HG03565 (cell line): Measurements from ENCODE around the gene ALG9.

Experiments
- ATAC-seq: cut with Tn5 transposase; IDR thresholded peaks from one replicate; pipeline ENCODE4 v1.9.1; 2021; ENCODE audit warnings: mild to moderate bottlenecking, moderate library complexity; ENCODE audit not compliant: unreplicated experiment

ALG9 gene

DNA sequence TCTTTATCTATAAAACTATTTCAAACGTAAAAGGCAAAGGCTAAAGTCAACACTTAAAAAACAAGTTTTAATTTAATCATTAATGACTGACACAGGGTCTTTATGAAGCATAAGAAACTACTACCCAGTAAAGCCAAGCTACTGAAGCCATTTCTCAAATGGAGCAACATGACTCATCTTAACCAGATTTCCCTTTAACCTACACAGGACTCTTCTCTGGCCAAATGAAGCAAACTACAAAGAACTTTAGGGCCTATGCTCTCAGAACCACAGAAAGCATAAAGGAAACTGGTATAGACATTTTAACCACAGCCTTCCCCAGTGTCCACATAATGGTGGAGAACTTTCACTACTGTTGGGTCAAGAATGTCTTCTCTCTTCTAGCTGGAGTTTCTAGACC is 34.7 kb downstream of the ALG9 start:
- ATAC-seq = peak; percentile 76

DNA sequence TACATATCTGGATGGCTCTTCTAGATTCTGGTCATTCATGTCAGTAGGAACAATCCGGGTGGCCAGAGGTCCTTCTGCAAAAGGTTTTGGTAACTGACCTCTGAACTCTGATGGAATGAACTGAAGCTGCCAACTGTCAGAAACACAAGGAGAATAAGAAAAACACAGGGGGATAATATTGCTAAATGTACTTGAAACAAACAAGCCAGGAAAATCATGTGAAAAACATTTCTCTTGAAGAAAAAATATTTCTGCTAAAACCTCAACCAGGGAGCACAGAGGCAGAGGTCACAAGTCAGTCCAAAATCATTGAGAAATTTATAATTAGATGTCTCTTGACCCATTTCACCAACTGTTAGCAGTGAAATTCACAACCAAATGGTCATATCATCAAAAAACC is 35.2 kb downstream of the ALG9 start:
- ATAC-seq = no peak

DNA sequence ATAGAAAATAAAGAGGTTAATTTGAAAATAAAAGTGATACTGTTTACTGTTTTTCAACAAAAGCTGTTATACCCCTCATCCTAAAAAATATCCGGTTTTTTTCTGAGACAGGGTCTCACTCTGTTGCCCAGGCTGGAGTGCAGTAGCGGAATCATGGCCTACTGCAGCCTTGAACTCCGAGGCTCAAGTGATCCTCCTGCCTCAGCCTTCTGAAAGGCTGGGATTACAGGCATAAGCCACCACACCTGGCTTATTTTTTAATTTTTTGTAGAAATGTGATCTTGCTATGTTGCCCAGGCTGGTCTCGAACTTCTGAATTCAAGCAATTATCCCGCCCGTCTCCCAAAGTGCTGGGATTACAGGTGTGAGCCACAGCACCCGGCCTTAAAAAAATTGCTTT is 35.7 kb downstream of the ALG9 start:
- no peak for ATAC-seq

DNA sequence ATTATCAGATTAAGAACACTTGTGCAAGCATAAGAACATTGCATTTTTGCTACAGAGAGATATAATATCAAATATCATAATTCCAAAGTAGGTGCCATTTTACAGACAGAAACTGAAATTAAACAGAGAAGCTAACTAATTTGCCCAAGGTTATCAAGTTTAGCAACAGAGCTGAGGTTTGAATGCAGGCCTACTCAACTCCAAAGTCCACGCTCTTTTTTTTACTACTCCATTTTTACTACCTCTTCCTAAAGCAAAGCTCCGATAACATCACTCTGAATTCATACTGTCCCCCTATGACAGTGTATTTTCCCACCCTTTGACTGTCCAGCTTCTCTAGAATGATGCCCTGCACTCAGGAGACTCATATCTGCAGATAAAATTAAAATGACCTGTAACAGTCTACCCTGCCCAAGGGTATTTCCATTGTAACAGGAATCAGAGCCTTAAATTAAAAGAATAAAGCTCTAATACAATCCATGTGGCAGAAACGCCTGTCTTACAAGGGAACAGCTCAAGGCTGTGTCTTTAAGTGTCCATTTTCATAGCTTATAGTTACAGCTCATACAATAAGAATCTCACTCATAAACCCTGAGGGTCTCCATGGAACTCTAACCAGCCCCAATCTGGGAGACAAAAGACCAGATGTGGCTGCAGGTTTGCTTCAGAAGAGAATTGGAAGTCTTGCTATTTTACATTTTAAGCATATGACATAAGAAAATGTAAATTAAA is 36.8 kb downstream of the ALG9 start:
- ATAC-seq = no peak

DNA sequence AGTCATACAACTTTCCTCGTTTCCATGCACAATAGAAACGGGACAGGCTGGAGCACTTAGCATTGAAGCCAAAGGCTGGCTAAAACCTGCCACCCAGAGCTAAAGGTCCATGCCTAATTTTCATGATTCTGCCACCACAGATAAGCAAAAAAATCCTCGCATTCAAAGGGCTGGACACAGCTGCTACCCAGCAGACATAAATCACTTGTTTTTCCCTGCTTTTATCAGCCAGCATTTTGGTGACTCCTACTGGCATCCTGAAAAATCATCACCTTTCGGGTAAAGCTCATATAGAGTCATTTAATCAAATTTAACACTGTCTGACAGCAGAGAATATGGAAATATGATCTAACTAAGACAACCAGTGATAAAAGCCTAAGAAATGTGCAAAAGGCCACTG is 37.9 kb downstream of the ALG9 start:
- ATAC-seq = no peak

DNA sequence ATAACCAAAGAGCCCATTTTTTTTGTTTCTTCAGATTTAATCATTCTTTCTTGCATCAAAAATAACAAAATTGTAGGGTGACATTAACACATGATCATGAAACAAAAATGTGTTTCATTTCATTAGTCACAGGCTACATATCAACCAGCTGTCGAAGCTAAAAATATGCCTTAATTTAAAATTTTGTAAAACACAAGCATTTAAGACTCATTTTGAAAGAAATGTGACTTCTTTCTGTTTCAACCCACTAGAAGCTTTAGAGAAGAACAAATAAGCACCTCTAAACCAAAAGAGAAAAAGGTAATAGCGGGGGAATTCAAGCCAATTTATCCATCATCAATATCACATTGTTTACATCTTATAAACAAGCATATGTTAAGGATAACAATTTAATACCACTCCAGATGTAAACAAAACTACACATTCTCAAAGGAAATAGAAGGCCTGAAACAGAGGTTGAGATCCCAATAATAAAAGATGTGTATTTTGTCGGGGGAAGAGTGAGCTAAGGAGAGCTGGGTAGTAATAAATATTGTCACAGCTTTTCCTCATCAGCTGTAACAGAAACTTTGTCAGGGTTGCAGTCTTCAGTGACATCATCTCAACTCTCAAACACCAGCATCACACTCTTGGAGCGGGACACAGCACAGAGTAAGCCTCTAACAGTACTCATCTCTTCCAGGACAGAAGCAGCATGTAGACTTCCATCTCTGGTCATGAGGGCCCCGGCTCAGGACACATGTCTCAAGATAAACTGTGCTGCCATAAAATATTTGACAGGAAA is 42.0 kb downstream of the ALG9 start:
- peak; percentile 62 for ATAC-seq

DNA sequence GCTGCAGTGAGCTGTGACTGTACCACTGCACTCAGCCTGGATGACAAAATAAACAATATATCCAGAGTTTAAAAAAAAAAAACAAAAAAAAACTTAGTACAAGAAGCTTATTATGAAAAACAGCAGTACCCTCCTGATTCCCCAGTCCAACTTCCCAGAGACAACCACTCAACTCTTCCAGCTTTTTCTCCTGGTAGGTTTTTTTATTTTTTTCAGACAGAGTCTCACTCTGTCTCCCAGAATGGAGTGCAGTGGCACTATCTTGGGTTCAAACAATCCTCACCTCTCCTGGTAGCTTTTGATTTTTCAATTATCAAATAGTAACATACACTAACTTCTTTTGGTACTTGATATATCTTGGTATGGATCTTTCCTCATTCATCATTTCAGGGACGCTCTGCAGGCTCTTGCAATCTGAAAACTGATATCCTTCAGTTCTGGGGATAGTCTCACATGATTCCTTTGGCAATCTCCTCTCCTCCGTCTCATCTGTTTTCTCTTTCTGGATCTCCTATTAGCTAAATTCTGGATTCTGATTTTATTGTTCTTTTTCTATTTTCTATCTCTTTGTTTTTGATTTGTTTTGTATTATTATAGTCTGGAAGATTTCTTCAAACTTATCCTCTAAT is 44.9 kb downstream of the ALG9 start:
- no peak for ATAC-seq

DNA sequence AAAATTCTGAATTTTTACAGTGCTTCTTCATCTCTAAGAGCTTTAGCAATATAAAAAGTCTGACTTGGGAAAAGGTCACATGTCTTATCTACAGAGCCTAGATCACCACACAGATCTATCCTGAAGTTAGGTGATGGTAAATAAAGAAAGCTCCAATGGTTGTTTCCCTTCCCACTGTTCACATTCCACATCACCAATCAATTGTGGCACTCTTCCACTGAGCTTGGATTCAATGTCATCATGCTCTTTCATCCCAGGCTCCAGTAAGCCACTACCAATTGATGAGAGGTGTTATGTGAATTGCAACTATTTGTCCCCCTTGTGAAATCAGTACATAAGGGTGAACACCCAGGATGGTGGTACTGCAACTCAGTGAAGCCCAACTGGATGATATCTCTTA is 47.8 kb downstream of the ALG9 start:
- no peak for ATAC-seq

DNA sequence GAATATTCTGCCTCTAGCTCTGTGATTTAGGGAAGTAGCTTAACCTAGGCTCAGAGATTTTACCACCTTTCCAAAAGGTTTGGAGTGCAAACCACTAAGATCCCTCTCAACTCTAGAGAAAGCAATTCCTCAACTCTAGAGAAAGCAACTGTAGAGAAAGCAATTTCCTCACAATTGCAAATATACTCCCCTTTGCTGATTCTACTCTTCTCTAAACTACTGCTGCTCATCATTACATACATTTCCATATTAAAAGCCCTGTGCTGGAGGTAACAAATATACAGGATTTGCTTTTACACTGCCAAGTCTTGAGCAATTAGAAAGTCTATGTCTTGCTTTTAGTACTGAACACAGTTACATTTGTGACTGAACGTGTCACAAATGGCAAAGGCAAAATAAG is 48.2 kb downstream of the ALG9 start:
- no peak for ATAC-seq

DNA sequence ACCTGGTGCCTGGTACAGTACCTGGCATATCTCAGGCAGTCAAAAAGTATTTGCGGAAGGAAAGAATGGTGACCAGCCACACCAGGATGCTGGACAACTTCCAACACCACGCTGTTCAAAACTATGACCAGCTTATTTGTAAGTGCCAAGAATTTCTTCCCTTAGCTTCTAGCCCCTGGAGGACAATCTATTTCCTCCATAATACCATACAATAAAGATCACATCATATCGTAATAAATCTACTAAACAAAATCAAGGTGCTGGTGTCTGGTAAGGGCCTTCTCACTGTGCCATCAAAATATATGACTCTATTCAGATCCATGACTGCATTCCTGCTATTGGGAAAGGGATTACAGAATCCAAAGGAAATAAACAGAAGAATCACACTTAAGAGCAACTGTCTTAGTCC is 51.5 kb downstream of the ALG9 start:
- ATAC-seq = no peak

DNA sequence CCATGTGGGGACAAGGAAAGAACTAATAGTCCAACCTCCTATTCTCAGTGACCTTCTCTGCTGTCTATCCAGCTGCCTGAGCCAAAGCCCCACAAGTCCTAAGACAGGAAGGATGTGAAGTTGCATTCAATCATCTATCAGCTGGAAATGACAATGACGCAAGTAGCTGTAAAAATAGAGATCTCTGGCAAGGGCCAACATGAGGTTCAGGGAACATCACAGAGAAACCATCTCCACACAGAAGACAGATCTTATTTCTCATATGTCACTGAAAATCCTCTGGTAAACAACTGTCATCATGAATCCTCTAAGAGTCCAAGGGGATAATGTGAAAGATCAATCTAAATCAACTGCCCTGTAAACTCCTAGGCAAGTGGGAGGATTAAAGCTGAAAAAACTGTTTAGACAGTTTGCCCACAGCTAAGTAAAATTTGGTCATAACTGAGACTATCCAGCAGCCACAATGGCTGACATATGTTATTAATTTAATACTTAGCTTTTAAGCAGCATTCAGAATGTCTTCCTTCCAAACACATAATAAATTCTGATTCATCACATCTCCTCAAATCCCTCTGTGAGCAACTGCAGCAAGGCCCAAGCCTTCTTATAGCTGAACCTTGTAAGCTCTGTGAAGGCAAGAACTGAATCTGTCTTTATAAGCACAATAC is 52.1 kb downstream of the ALG9 start:
- ATAC-seq = no peak

DNA sequence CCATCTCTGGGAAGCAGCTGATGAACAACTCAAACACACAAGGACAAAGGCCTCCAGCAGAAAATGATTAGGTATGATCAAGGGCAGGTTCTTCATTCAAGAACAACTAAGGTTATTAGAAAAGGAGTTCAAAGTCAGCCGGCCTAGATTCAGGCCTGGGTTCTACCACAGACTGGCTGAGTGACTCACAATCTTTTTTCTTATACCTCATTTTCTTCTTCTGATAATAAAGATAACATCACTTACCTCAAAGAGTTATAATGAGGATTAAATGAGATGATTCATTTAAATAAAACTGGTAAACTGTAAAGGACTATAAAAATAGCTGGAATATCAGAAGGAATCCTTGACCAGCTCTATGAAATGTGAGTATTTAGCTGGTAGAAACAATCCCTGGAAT is 55.9 kb downstream of the ALG9 start:
- no peak for ATAC-seq

DNA sequence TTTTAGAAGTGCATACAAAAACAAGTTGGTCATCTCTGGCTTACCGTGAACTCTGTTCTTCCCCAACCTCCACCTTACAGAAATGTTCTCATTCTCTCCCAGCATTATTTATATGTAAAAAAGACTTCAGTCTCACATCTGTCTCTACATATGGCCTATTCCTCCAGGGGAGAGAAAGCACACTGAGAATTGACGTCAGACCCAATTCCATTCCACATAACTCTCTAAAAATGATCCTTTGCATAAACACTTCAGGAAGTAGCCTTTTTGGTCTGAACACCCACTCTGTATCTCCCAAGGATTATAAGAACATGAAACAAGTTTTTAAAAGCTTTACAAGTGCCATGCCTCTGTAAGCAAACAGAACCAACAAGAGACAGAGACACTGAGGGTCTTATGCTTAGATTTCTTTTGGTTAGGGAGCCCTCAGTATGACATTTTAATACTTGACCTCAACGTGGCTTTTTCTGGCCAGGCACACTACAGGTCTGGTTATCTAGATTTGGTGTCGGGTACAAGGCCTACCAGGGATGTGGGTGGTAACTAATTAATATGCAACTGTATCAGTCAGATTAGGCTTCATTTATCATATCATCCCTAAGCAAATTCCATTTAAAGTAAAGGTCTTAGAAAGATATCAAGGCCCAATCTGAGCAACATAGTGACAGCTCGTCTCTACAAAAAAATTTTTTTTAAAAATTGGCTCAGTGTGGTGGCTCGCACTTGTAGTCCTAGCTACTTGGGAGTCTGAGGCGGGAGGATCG is 56.6 kb downstream of the ALG9 start:
- ATAC-seq = no peak

DNA sequence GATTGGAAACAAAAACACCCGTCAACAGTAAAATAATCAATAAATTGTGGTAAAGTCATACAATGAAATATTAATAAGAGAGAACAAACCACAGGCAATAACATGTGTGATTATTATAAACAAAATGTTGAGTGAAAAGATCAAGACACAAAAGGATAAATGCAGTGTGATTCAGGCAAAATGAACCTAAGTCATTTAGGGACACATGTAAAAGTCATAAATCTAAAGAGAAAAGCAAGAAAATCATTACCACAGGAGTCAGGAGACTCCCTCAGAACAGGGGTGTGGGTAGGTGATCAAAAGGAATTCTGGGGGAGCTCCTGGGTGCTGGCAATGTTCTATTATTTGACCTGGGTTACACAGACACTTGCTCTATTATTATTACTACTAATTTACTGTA is 57.3 kb downstream of the ALG9 start:
- no peak for ATAC-seq

DNA sequence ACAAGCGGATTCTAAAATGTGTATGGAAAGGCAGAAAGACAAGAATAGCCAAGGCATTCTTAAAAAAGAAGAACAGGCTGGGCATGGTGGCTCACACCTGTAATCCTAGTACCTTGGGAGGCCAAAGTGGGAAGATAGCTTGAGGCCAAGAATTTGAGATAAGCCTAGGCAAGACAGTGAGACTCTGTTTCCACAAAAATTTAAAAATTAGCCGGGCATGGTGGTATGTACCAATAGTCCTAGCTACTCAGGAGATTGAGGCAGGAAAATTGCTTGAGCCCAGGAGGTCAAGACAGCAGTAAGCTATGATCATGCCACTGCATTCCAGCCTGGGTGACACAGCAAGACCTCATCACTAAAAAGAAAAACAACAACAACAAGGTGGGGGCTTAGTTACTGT is 59.2 kb downstream of the ALG9 start:
- no peak for ATAC-seq

DNA sequence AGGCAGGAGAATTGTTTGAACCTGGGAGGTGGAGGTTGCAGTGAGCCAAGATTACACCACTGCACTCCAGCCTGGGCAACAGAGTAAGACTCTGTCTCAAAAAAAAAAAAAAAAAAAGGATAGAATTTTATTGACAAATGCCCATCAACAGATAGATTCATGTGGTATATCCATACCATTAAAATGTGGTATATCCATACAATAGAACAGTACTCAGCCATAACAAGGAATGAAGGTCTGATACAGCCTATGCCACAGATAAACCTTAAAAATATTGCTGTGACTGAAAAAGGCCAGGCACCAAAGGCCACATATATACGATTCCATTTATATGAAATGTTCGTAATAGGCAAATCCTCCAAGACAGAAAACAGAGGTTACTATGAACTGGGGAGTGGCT is 59.9 kb downstream of the ALG9 start:
- no peak for ATAC-seq

DNA sequence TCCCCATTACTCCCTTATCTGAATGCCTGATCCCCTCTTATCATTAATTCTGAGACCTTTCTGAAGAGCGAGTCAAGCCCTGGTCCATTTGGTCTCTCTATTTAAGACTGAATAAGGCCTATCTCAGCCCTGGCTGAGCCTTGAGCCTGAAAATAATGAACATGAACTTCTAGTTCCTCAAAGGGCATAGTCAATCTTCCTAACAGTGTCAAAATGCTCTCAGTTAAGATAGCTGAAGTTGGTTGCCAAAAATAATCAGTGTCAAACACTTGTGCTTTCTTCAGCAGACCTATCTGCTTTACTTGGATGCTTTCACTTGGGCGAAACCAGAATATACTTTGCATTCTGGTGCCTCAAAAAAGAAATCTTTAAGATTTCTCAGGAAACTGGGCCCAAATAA is 62.5 kb downstream of the ALG9 start:
- no peak for ATAC-seq

DNA sequence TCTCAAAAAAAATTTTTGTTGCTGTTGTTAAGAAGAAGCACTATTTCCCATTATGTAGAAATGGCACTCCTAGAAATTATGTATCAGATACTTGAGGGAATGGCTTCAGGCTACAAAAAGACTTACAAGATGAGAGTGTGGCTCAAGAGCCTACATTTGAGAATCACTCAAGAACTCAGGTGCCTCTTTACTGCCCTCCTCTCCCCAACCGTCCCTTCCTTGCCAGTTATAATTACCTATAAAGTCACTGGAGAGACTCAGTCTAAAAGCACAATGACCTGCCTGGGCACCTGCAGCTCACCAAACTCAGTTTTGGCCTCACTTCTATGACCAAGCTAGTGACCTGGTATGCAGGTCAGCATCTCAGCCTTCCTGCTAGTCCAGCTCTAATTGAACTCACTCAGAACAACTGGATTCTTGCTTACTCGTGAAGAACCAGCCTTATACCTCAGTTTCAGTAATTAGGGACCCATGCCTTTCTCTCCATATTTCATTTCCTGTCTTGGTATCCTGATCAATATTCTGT is 63.3 kb downstream of the ALG9 start:
- ATAC-seq = no peak

DNA sequence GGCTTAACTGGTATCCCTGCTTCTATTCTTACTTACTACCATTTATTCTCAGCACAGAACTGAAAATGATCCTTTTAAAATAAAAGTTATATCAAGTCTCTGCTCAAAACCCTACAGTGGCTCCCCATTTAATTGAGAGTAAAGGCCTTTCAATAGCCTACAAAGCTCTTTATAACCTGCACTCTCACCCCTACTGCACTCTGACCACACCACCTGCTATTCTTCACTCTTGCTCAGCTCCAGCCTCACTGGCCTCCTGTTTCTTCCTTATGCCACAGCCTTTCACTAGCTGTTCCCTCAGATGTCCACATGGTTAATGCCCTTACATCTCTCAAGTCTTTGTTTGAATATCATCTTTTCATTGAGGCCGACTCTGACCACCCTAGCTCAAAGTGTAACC is 64.3 kb downstream of the ALG9 start:
- ATAC-seq = no peak

DNA sequence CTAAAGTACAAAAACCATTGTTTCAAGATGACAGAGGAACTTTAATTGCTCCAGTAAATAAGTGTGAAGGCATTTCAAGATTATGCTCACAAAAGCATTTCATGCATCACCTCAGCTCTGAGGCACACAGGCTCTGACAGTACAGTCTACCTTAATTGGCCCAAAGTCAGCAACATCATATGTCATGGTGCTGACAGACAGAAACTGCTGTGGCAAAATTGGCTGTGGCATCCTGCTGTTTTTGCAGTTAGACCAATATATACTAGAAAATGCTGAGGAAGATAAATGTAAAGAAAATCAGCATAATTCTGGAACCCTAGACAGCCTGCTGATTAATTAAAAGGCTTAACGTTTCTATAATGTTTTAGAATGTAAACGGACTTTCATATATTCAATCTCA is 70.2 kb downstream of the ALG9 start:
- no peak for ATAC-seq

DNA sequence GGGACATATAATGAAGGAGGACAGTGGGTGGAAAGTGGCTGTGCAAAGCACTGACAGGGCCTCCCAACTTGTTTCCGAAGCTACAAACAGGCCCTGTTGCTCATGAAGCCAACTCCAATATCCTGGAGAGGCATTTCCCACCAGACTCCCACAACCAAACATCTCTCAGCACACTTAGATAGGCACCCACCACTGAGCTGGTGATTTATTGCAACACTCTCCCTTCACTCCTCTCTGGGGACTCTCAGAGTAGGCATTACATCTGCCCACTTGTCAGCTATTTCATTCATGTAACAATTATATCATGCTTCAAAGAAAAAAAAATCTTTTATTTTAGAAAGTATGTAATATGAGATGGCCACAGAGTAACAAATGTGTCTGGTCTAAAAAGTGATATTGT is 73.1 kb downstream of the ALG9 start:
- no peak for ATAC-seq
